Measurements from ENCODE around the gene VWDE.

The VWDE gene

GRCh38 chr7:12316925-12317324 is 86.7 kb downstream of the VWDE start:
- no peak overlapping the region for H3K27ac ChIP-seq (ENCODE audit: low read depth, low read length)
- no peaks in the 10 kb centered on the region for H3K9me3 ChIP-seq (ENCODE audit: control insufficient read depth in 1 of 2, low read length in 2 of 2)
- H3K27me3 ChIP-seq (ENCODE audit: control insufficient read depth in 1 of 2, insufficient read depth in 2 of 2, low read length in 2 of 2), result no peaks in the 10 kb centered on the region

GRCh38 chr7:12315049-12315448 is 88.6 kb downstream of the VWDE start:
- no peak overlapping the region for H3K9ac ChIP-seq (ENCODE audit: low read depth in 1 of 2, low read length in 2 of 2)
- no peak overlapping the region for H3K27ac ChIP-seq (ENCODE audit: low read depth, low read length)
- no peaks in the 10 kb centered on the region for H3K9me3 ChIP-seq (ENCODE audit: control insufficient read depth in 1 of 2, low read length in 2 of 2)
- H3K4me1 ChIP-seq (ENCODE audit: control insufficient read depth in 1 of 2, insufficient read depth in 2 of 2, low read length in 2 of 2), result peaks cover 0 to 5% of the 10 kb centered on the region in 2 donors
- no peak overlapping the region for H3K4me3 ChIP-seq (ENCODE audit: low read depth in 1 of 2, low read length in 2 of 2)
- no peaks in the 10 kb centered on the region for H3K36me3 ChIP-seq (ENCODE audit: control insufficient read depth in 1 of 2, insufficient read depth in 2 of 2, low read length in 2 of 2)
- peaks cover 0 to 5% of the 10 kb centered on the region in 2 donors for H3K27me3 ChIP-seq (ENCODE audit: control insufficient read depth in 1 of 2, insufficient read depth in 2 of 2, low read length in 2 of 2)

More at GRCh38 chr7:12316925-12317324, 86.7 kb downstream of the VWDE start:
- Histone ChIP-seq H3K4me1 (ENCODE audit: control insufficient read depth in 1 of 2, insufficient read depth in 2 of 2, low read length in 2 of 2) (peaks cover 0 to 5% of the 10 kb centered on the region in 2 donors), H3K36me3 (ENCODE audit: control insufficient read depth in 1 of 2, insufficient read depth in 2 of 2, low read length in 2 of 2) (no peaks in the 10 kb centered on the region), H3K4me3 (ENCODE audit: low read depth in 1 of 2, low read length in 2 of 2) (no peak overlapping the region), H3K9ac (ENCODE audit: low read depth in 1 of 2, low read length in 2 of 2) (no peak overlapping the region)

GRCh38 chr7:12314199-12314598 is 89.5 kb downstream of the VWDE start:
- Histone ChIP-seq H3K27me3 (ENCODE audit: control insufficient read depth in 1 of 2, insufficient read depth in 2 of 2, low read length in 2 of 2) (peaks cover 0 to 7% of the 10 kb centered on the region in 2 donors), H3K36me3 (ENCODE audit: control insufficient read depth in 1 of 2, insufficient read depth in 2 of 2, low read length in 2 of 2) (no peaks in the 10 kb centered on the region), H3K4me3 (ENCODE audit: low read depth in 1 of 2, low read length in 2 of 2) (no peak overlapping the region), H3K9ac (ENCODE audit: low read depth in 1 of 2, low read length in 2 of 2) (no peak overlapping the region), H3K4me1 (ENCODE audit: control insufficient read depth in 1 of 2, insufficient read depth in 2 of 2, low read length in 2 of 2) (peaks cover 0 to 5% of the 10 kb centered on the region in 2 donors), H3K27ac (ENCODE audit: low read depth, low read length) (no peak overlapping the region), H3K9me3 (ENCODE audit: control insufficient read depth in 1 of 2, low read length in 2 of 2) (no peaks in the 10 kb centered on the region)

DNA sequence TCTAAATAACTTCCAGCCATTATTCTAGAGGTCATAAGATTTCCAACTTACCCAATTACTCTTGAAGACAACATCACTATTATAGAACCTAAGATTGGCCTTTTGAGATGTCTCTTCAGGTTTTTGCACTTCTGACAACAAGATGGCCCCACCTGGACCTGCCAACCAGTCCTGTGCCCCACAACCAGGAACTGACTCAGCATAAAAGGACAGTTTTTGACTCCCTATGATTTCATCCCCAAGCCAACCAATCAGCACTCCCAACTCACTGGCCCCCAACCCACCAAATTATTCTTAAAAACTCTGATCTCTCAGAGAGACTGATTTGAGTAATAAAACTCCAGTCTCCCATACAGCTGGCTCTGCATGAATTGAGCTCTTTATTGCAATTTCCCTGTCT is 98.2 kb downstream of the VWDE start:
- no peaks in the 10 kb centered on the region for H3K36me3 ChIP-seq (ENCODE audit: control insufficient read depth in 1 of 2, insufficient read depth in 2 of 2, low read length in 2 of 2)
- H3K9ac ChIP-seq (ENCODE audit: low read depth in 1 of 2, low read length in 2 of 2), result no peak overlapping the region
- H3K27me3 ChIP-seq (ENCODE audit: control insufficient read depth in 1 of 2, insufficient read depth in 2 of 2, low read length in 2 of 2), result peaks cover 0 to 6% of the 10 kb centered on the region in 2 donors
- no peaks in the 10 kb centered on the region for H3K4me1 ChIP-seq (ENCODE audit: control insufficient read depth in 1 of 2, insufficient read depth in 2 of 2, low read length in 2 of 2)
- H3K9me3 ChIP-seq (ENCODE audit: control insufficient read depth in 1 of 2, low read length in 2 of 2), result no peaks in the 10 kb centered on the region
- no peak overlapping the region for H3K27ac ChIP-seq (ENCODE audit: low read depth, low read length)
- H3K4me3 ChIP-seq (ENCODE audit: low read depth in 1 of 2, low read length in 2 of 2), result no peak overlapping the region

DNA sequence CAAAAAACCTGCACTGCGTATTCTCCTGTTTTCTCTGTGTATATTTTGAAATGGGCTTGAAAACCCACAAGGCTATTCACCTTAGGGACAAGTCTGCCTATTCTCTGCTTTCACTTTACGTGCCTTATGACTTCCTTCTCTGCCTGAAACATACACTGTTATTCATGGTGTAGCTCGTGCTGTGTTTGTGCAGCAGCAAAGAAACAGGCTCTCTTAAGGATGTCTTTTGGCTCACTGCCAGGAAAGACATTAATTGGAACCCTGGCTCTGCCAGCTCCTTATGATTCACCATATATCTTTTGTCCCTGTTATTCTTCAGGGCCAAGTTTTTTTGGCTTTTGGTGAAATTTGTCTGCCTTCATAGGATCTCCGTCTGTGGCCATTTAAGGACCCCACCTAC is 100.2 kb downstream of the VWDE start:
- no peaks in the 10 kb centered on the region for H3K36me3 ChIP-seq (ENCODE audit: control insufficient read depth in 1 of 2, insufficient read depth in 2 of 2, low read length in 2 of 2)
- no peak overlapping the region for H3K9ac ChIP-seq (ENCODE audit: low read depth in 1 of 2, low read length in 2 of 2)
- H3K4me1 ChIP-seq (ENCODE audit: control insufficient read depth in 1 of 2, insufficient read depth in 2 of 2, low read length in 2 of 2), result no peaks in the 10 kb centered on the region
- H3K27ac ChIP-seq (ENCODE audit: low read depth, low read length), result no peak overlapping the region
- H3K4me3 ChIP-seq (ENCODE audit: low read depth in 1 of 2, low read length in 2 of 2), result no peak overlapping the region
- no peaks in the 10 kb centered on the region for H3K27me3 ChIP-seq (ENCODE audit: control insufficient read depth in 1 of 2, insufficient read depth in 2 of 2, low read length in 2 of 2)
- H3K9me3 ChIP-seq (ENCODE audit: control insufficient read depth in 1 of 2, low read length in 2 of 2), result no peaks in the 10 kb centered on the region

DNA sequence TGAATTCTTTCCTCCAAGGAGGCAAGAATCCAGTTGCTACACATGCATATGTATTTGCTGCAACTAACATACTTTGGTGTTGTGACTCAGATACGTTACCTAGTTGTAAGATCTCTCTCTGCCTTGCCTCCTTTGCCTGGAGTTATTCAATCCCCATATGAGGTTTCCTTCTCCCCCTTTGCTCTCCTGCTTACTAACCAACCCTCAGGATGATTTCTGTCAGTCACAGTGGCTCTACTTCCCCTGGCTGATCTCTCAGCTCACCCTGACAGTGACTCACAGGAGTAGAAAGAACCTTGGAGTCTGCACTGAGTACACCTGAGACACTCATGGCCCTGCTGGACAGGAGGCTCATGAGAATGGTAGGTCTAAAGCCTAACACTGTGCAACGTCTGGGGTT is 100.6 kb downstream of the VWDE start:
- no peaks in the 10 kb centered on the region for H3K36me3 ChIP-seq (ENCODE audit: control insufficient read depth in 1 of 2, insufficient read depth in 2 of 2, low read length in 2 of 2)
- no peaks in the 10 kb centered on the region for H3K9me3 ChIP-seq (ENCODE audit: control insufficient read depth in 1 of 2, low read length in 2 of 2)
- H3K27ac ChIP-seq (ENCODE audit: low read depth, low read length), result no peak overlapping the region
- H3K27me3 ChIP-seq (ENCODE audit: control insufficient read depth in 1 of 2, insufficient read depth in 2 of 2, low read length in 2 of 2), result no peaks in the 10 kb centered on the region
- H3K4me3 ChIP-seq (ENCODE audit: low read depth in 1 of 2, low read length in 2 of 2), result no peak overlapping the region
- no peak overlapping the region for H3K9ac ChIP-seq (ENCODE audit: low read depth in 1 of 2, low read length in 2 of 2)
- H3K4me1 ChIP-seq (ENCODE audit: control insufficient read depth in 1 of 2, insufficient read depth in 2 of 2, low read length in 2 of 2), result no peaks in the 10 kb centered on the region

DNA sequence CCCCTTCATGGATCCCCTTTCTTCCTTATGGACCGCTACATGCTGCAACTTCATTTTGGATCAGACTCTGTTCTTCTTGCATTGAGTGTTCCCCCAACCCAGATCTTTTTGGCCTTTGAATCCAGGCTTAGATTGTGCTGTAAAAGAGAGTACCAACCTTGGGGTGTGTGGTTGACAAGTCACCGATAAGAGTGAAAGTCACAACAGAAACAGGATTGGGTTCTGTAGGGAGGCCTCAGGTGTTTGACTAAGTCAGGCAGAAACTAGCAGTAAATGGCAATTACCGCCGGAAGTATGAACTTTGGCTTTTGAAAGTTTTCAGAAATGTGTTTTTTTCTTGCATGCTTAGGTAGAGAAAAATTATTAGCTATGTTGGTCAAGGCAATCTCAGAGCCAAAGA is 103.2 kb downstream of the VWDE start:
- Histone ChIP-seq H3K4me3 (ENCODE audit: low read depth in 1 of 2, low read length in 2 of 2) (no peak overlapping the region), H3K9me3 (ENCODE audit: control insufficient read depth in 1 of 2, low read length in 2 of 2) (no peaks in the 10 kb centered on the region), H3K27ac (ENCODE audit: low read depth, low read length) (no peak overlapping the region), H3K36me3 (ENCODE audit: control insufficient read depth in 1 of 2, insufficient read depth in 2 of 2, low read length in 2 of 2) (no peaks in the 10 kb centered on the region), H3K4me1 (ENCODE audit: control insufficient read depth in 1 of 2, insufficient read depth in 2 of 2, low read length in 2 of 2) (no peaks in the 10 kb centered on the region), H3K9ac (ENCODE audit: low read depth in 1 of 2, low read length in 2 of 2) (no peak overlapping the region), H3K27me3 (ENCODE audit: control insufficient read depth in 1 of 2, insufficient read depth in 2 of 2, low read length in 2 of 2) (no peaks in the 10 kb centered on the region)

GRCh38 chr7:12299367-12299766 is 104.3 kb downstream of the VWDE start:
- Histone ChIP-seq H3K4me1 (ENCODE audit: control insufficient read depth in 1 of 2, insufficient read depth in 2 of 2, low read length in 2 of 2) (no peaks in the 10 kb centered on the region), H3K9ac (ENCODE audit: low read depth in 1 of 2, low read length in 2 of 2) (no peak overlapping the region), H3K4me3 (ENCODE audit: low read depth in 1 of 2, low read length in 2 of 2) (no peak overlapping the region), H3K36me3 (ENCODE audit: control insufficient read depth in 1 of 2, insufficient read depth in 2 of 2, low read length in 2 of 2) (no peaks in the 10 kb centered on the region), H3K9me3 (ENCODE audit: control insufficient read depth in 1 of 2, low read length in 2 of 2) (no peaks in the 10 kb centered on the region), H3K27ac (ENCODE audit: low read depth, low read length) (no peak overlapping the region), H3K27me3 (ENCODE audit: control insufficient read depth in 1 of 2, insufficient read depth in 2 of 2, low read length in 2 of 2) (no peaks in the 10 kb centered on the region)

DNA sequence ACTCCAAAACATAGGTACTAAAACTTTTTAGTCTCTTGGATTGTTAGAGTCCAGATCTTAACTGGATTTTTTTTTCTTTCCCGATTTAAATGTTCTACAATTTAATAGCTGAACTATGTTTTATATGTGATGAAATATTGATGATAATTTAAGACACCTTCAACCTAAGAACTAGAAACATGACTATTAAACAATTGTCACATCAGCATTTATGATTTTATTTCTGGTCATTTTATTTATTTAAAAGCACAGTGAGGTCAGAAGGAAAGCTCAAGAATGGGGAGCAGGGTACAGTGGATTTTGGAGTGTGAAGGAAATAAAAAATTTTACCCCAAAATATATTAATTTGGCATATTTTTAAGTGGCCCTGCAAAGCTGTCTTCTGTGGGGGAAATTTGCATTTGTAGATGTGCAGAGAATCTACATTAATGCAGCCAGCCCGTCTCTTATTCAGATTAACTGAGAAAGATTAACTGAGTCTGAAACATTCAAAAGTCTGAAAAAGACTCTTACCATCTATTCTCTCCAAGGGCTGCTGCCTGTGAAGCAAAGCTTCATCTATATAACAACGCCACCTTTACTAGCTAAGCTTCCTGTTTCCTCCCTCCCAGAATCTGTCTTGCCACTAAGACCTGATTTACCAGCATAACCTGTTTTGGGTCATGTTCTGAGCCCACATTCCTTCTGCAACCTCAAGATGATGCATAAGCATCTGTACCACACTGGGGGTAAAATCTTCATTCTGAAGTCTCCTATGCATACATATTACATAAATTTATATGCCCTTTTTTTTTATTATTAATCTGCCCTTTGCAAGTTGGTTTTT is 106.2 kb downstream of the VWDE start:
- no peak overlapping the region for H3K9ac ChIP-seq (ENCODE audit: low read depth in 1 of 2, low read length in 2 of 2)
- no peak overlapping the region for H3K27ac ChIP-seq (ENCODE audit: low read depth, low read length)
- H3K4me3 ChIP-seq (ENCODE audit: low read depth in 1 of 2, low read length in 2 of 2), result no peak overlapping the region
- no peaks in the 10 kb centered on the region for H3K27me3 ChIP-seq (ENCODE audit: control insufficient read depth in 1 of 2, insufficient read depth in 2 of 2, low read length in 2 of 2)
- H3K36me3 ChIP-seq (ENCODE audit: control insufficient read depth in 1 of 2, insufficient read depth in 2 of 2, low read length in 2 of 2), result no peaks in the 10 kb centered on the region
- no peaks in the 10 kb centered on the region for H3K4me1 ChIP-seq (ENCODE audit: control insufficient read depth in 1 of 2, insufficient read depth in 2 of 2, low read length in 2 of 2)
- no peaks in the 10 kb centered on the region for H3K9me3 ChIP-seq (ENCODE audit: control insufficient read depth in 1 of 2, low read length in 2 of 2)

- no peak overlapping the region for H3K4me3 ChIP-seq (ENCODE audit: low read depth in 1 of 2, low read length in 2 of 2)
- H3K36me3 ChIP-seq (ENCODE audit: control insufficient read depth in 1 of 2, insufficient read depth in 2 of 2, low read length in 2 of 2), result no peaks in the 10 kb centered on the region
- no peak overlapping the region for H3K27ac ChIP-seq (ENCODE audit: low read depth, low read length)
- H3K27me3 ChIP-seq (ENCODE audit: control insufficient read depth in 1 of 2, insufficient read depth in 2 of 2, low read length in 2 of 2), result no peaks in the 10 kb centered on the region
- H3K4me1 ChIP-seq (ENCODE audit: control insufficient read depth in 1 of 2, insufficient read depth in 2 of 2, low read length in 2 of 2), result no peaks in the 10 kb centered on the region
- no peak overlapping the region for H3K9ac ChIP-seq (ENCODE audit: low read depth in 1 of 2, low read length in 2 of 2)
- peaks cover 5% of the 10 kb centered on the region in 2 donors for H3K9me3 ChIP-seq (ENCODE audit: control insufficient read depth in 1 of 2, low read length in 2 of 2)
Observed at GRCh38 chr7:12296051-12296570, 107.6 kb downstream of the VWDE start.

All from duodenal mucosa (tissue), 2 donors.